ENCODE measurements around the gene HUNK. TPM values are rescaled to one million over a fixed set of nuclear protein-coding genes. Genes with fewer than 3 reads are reported as not detected.

HUNK gene
- total and polyA plus RNA-seq, 2 donors from 2014 or later: 2.7 to 17.2 TPM

GRCh38 chr21:31997191-31997590, 124.4 kb downstream of the HUNK start:
- Histone ChIP-seq H3K9me3 (ENCODE audit: control insufficient read depth in 2 of 3, insufficient read depth in 1 of 3, low read length in 3 of 3) (no peaks in the 10 kb centered on the region), H3K36me3 (ENCODE audit: control insufficient read depth in 2 of 3, insufficient read depth in 3 of 3, low read length in 3 of 3) (peaks cover 0 to 4% (median 2%) of the 10 kb centered on the region in 3 donors), H3K9ac (ENCODE audit: low read length in 3 of 3) (no peak overlapping the region), H3K4me3 (ENCODE audit: low read length in 3 of 3) (no peak overlapping the region), H3K27me3 (ENCODE audit: control insufficient read depth, insufficient read depth, low read length) (no peaks in the 10 kb centered on the region), H3K4me1 (ENCODE audit: control insufficient read depth in 2 of 3, insufficient read depth in 2 of 3, low read depth in 1 of 3, low read length in 3 of 3) (no peaks in the 10 kb centered on the region), H3K27ac (ENCODE audit: low read depth in 2 of 2, low read length in 2 of 2) (no peak overlapping the region)
- intact Hi-C loops (cut with DNase I): no loop called here
- FAIRE-seq (no peak), DNase-seq (no peak)
- no peak for TF ChIP-seq CTCF (IDR thresholded peaks at IDR 0.05; ENCODE audit: borderline replicate concordance, extremely low read depth, insufficient read depth)

GRCh38 chr21:31999810-32000468, 127.1 kb downstream of the HUNK start:
- FAIRE-seq: no peak
- H3K9ac ChIP-seq (ENCODE audit: low read length in 3 of 3): no peak overlapping the region

GRCh38 chr21:32001390-32001789, 128.6 kb downstream of the HUNK start:
- DNase-seq (peak in 4 of 5 donors; percentile 74 to 89 (median 88)), FAIRE-seq (no peak)
- H3K27ac ChIP-seq (ENCODE audit: low read depth in 2 of 2, low read length in 2 of 2): no peak overlapping the region

More at GRCh38 chr21:31999810-32000468, 127.1 kb downstream of the HUNK start:
- intact Hi-C loops (cut with DNase I): no loop called here
- peaks cover 0 to 4% (median 0%) of the 10 kb centered on the region in 3 donors for H3K36me3 ChIP-seq (ENCODE audit: control insufficient read depth in 2 of 3, insufficient read depth in 3 of 3, low read length in 3 of 3)
- no peak overlapping the region for H3K27ac ChIP-seq (ENCODE audit: low read depth in 2 of 2, low read length in 2 of 2)
- no peak for DNase-seq
- no peaks in the 10 kb centered on the region for H3K4me1 ChIP-seq (ENCODE audit: control insufficient read depth in 2 of 3, insufficient read depth in 2 of 3, low read depth in 1 of 3, low read length in 3 of 3)
- TF ChIP-seq CTCF (IDR thresholded peaks at IDR 0.05; ENCODE audit: borderline replicate concordance, extremely low read depth, insufficient read depth): no peak
- H3K9me3 ChIP-seq (ENCODE audit: control insufficient read depth in 2 of 3, insufficient read depth in 1 of 3, low read length in 3 of 3): no peaks in the 10 kb centered on the region
- no peak overlapping the region for H3K4me3 ChIP-seq (ENCODE audit: low read length in 3 of 3)
- no peaks in the 10 kb centered on the region for H3K27me3 ChIP-seq (ENCODE audit: control insufficient read depth, insufficient read depth, low read length)

More at GRCh38 chr21:32001390-32001789, 128.6 kb downstream of the HUNK start:
- Histone ChIP-seq H3K4me1 (ENCODE audit: control insufficient read depth in 2 of 3, insufficient read depth in 2 of 3, low read depth in 1 of 3, low read length in 3 of 3) (no peaks in the 10 kb centered on the region), H3K9ac (ENCODE audit: low read length in 3 of 3) (no peak overlapping the region), H3K4me3 (ENCODE audit: low read length in 3 of 3) (no peak overlapping the region), H3K27me3 (ENCODE audit: control insufficient read depth, insufficient read depth, low read length) (no peaks in the 10 kb centered on the region), H3K9me3 (ENCODE audit: control insufficient read depth in 2 of 3, insufficient read depth in 1 of 3, low read length in 3 of 3) (no peaks in the 10 kb centered on the region), H3K36me3 (ENCODE audit: control insufficient read depth in 2 of 3, insufficient read depth in 3 of 3, low read length in 3 of 3) (peaks cover 0 to 4% (median 0%) of the 10 kb centered on the region in 3 donors)
- TF ChIP-seq CTCF (IDR thresholded peaks at IDR 0.05; ENCODE audit: borderline replicate concordance, extremely low read depth, insufficient read depth): no peak
- intact Hi-C loops (cut with DNase I): no loop called here

Data from kidney (tissue), 14 donors.